ENCODE results near the gene FOXO3.
"Not testable (repeated sequence)": the region's sequence is repeated elsewhere in the genome, so short reads cannot be mapped to it uniquely, and the experiment has no call there.

FOXO3 gene

DNA sequence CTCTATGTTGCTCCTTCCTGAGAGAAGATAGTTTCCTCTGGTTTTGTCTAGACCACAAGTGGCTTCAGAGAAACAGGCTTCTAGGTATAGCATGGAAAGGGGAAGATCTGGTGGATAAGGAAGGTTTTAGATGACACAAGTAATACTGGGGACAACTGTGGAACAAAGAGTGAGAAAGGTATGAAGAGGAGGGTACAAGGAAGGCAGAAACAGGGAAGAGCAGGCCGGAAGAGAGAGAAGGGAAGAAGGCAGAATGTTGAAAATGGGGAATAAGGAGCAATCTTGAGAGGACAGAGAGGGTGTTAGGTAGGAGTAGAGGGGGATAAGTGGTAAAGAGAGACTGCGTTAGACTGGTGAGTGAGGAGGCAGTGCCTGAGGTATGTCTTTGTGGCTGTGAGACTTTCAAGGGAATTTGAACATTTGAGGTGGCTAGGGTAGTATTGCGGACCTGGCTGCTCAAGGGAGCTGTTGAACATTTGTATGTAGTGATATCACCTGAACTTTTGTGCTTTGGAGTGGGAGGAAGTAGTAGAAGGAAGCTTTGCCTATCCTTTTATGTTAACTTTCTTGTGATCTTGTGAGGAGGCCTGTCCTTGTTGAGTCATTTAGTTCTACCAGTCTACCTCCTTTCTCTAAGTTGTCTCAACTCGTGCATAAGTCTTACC is 69.5 kb downstream of the FOXO3 start:
- DNase-seq (ENCODE audit: low spot score): no peak

DNA sequence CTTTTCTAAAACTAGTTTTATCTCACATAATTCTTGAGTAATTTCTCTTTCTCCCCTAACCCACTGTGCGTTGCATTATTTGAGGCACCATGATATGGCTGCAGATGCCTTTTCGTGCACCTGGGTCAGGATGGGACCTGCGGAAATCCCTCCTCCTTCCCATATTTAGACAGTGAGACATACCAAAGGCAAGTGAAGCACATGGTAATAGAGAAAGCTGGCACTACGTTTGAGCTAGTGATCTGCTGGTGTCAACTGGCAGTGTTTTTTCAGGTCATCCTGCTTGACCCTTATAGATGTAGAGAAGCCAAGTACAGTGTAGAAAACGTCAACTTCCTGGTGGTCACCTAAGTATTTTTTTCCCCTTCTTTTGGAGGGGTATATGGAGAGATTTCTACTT is 71.7 kb downstream of the FOXO3 start:
- DNase-seq (ENCODE audit: low spot score): no peak

DNA sequence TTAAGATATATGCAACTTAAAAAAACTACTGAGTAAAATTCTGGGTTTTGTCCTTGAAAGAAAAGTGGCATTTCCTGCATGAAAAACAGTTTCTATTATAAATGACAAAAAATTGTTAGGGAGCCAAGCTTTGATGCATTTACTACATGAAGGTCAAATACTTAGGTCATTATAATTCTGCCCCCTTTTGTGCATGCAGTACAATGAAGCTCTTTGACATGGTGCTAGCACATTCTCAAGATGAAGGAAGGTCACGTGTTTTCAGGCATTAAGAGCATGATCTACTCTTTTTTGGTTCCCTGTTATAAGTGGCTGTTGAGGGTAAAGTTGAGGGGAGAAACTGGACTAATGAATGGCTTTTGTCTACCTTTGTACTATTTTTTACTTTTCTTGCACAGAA is 72.7 kb downstream of the FOXO3 start:
- DNase-seq (ENCODE audit: low spot score): no peak

- DNase-seq (ENCODE audit: low spot score): no peak
Measured at GRCh38 chr6:108635505-108636226, 74.9 kb downstream of the FOXO3 start.

DNA sequence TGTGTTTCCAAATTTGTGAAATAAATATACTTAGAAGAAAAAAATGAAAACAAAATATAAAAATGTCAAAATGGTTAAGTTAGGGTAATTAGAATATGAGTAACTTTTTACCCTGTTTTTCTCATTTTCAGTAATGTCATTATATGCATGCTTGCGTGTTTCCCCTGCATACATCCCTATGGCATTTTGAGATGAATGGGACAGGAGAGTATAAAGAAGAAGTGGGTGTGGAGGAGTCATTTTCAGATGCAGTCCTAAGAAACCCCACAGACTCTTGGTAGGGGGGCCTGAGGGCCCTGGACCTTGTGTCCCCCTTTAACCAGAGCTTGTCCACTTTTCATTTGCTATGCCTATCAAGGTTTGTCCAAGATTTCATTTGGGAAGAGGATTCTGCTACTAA is 77.2 kb downstream of the FOXO3 start:
- DNase-seq (ENCODE audit: low spot score): no peak

GRCh38 chr6:108638993-108639392 is 78.3 kb downstream of the FOXO3 start:
- DNase-seq (ENCODE audit: low spot score): peak; percentile 68

- DNase-seq (ENCODE audit: low spot score): no peak
Measured at GRCh38 chr6:108640104-108640503, 79.4 kb downstream of the FOXO3 start.

GRCh38 chr6:108643184-108643583 is 82.5 kb downstream of the FOXO3 start:
- no peak for DNase-seq (ENCODE audit: low spot score)

- no peak for DNase-seq (ENCODE audit: low spot score)
Measured at GRCh38 chr6:108644252-108644651, 83.5 kb downstream of the FOXO3 start.

GRCh38 chr6:108648191-108648590 is 87.5 kb downstream of the FOXO3 start:
- no peak for DNase-seq (ENCODE audit: low spot score)

- DNase-seq (ENCODE audit: low spot score): no peak
Measured at GRCh38 chr6:108650325-108650724, 89.6 kb downstream of the FOXO3 start.

DNA sequence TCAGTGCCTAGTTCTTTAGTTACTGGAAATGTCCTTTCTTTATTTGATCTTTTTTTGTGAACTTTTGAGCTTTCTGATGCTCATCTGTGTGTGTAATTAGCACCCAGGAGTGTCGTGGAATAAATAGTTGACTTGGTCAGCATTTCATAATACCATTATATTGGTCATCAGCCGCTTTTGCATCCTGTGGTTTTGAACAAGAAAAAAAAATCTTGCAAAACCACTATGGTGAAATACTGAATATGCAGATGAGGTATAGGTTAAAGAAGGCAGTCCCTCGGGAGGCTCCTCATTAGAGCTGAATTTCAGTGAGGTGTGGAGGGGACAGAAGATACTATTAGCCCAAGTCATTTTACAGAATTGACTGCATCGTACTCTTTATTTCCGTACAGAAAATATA is 90.1 kb downstream of the FOXO3 start:
- no peak for DNase-seq (ENCODE audit: low spot score)

DNA sequence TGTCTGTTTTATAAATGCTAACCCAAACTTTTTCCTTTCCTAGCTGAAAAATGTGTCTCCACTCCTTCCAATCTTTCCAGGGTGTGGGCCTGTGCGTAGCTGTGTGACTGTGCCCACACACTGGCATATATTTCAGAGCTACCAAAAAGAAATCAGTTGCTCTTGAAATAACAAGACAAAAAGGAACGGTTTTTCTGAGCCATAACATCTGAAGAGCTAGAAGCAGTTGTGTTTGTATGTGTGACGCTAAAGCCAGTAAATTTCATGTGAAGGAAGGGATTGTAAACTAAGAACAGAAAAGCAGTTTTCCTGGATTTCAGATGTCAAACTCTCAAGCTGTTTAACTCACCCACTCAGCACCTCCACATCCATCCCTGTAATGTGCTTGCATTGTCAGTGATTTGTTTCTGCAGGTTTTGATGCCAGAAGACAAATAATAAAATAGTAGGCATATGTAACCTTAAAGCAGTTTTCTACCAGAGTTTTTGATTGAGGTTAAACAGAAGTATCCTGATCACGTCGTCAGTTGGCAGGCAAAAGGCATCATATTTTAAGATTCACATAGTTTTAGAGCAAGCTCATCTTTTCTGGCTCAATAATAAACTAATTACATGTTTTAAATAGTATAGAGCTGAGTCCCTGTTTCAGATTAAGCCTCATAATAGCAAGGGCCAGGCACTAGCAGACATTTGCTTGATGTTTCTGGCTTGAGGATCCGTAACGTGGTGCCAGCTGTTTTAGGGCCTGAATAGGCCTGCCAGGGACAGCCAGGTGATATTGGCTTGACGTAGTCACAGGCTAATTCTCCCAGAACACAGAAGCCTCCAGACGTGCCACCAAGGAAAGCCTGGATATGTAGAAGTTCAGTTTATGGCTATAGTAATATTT is 90.9 kb downstream of the FOXO3 start:
- no peak for DNase-seq (ENCODE audit: low spot score)

GRCh38 chr6:108652375-108652774 is 91.7 kb downstream of the FOXO3 start:
- DNase-seq (ENCODE audit: low spot score): no peak

- DNase-seq (ENCODE audit: low spot score): no peak
Measured at GRCh38 chr6:108653949-108654348, 93.2 kb downstream of the FOXO3 start.

GRCh38 chr6:108654465-108655106 is 93.9 kb downstream of the FOXO3 start:
- DNase-seq (ENCODE audit: low spot score): no peak

DNA sequence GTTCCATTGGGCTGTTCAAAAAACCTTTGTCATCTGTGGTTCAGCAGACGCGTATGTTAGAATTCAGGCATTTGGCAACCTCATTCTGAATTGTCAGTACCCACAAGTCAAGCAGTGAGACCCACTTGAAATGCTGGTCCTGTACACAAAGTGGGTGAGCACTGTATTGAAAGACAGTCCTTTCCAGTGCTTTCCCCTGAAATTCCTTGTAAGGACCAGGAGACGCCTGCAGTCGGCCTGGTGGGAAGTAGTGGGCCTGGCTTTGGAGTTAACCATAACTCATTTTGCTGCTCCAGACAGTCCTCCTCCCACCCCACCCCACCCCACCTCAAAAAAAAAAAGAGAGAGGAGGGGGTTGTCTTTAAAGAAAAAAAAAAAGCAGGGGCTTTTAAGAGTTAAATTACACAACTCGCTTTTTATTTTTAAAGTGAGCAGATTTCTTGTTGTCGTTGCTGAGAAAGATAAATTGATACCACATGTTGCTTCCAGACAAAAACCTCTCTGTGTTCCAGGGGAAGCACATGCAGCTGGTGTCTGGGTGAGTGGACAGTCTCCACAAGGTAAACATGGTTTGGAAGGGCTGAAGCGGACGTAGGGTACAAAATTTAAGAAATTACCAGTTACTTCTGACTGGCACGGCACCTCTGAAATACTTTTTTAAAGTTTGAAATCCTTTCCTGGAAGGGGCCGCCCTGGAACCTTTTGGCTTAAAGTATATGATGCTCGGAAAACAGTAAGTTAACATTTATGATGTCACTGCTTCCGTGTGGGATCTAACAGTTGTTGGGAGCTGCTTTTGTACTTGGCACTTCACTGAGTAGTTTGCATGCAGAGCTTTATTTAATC is 95.3 kb downstream of the FOXO3 start:
- DNase-seq (ENCODE audit: low spot score): no peak

DNA sequence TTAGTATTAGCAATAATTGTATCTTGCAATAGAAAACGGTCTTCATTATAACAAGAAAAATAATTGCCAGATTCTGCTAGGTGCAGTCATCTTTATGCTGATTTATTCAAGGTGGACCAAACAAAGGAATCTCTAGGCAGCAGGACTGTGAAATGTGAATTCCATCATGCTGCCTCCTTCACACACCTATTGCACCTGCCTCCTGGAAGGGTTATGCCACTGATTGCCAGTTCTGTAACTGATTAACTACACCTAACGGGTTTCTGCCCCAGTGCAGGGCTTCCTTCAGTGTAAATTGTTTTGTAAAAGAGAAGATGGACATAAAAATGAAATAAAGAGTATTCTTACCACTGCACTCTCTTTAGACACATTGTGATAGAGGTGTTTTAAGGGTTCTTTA is 96.1 kb downstream of the FOXO3 start:
- no peak for DNase-seq (ENCODE audit: low spot score)

GRCh38 chr6:108658174-108658573 is 97.5 kb downstream of the FOXO3 start:
- DNase-seq (ENCODE audit: low spot score): no peak

GRCh38 chr6:108658785-108659184 is 98.1 kb downstream of the FOXO3 start:
- not testable (repeated sequence) for DNase-seq (ENCODE audit: low spot score)

GRCh38 chr6:108660251-108660650 is 99.5 kb downstream of the FOXO3 start:
- DNase-seq (ENCODE audit: low spot score): no peak
